K562 (cell line): ENCODE results near the gene DCTD. TPM values are rescaled to one million over a fixed set of nuclear protein-coding genes. Genes with fewer than 3 reads are reported as not detected.
A peak's percentile ranks its signal among the peaks of the same experiment; 100 is the strongest.

Experiments
- ATAC-seq: fragments of 200-7000 bp; cut with Tn5 transposase; 3 replicates; pipeline ENCODE4 v1.9.1; 2020; ENCODE audit warnings: moderate library complexity
- BruUV-seq: library from RNA; stranded (reverse); fragments of 400-500 nt; replicated peaks from 2 replicates; lab custom pipeline; 2021; lab: Mats Ljungman, UMichigan
- CTCF ChIA-PET: fragments of 300-600 bp; formaldehyde crosslinking; extraction: SDS; loops from one replicate; lab custom pipeline; 2021; ENCODE audit warnings: low intra/inter-chr PET ratio; lab: Yijun Ruan, JAX
- POLR2A ChIA-PET: fragments of 300-600, 350-650 bp; sonication (Branson Sonifier 250); formaldehyde crosslinking; extraction: SDS; loops from one replicate; lab custom pipeline; 2021; ENCODE audit warnings: antibody characterized with exemption, inconsistent platforms; lab: Yijun Ruan, JAX
- DNase-seq, 4 experiments: peaks; one replicate each; pipeline versions ENCODE4 v3.0.0 to v3.0.0-alpha.2; 2011 to 2018; ENCODE audit warnings: low spot score in 3 of 4, mixed read lengths in 3 of 4; ENCODE audit errors: extremely low read depth in 1 of 4
- FAIRE-seq: peaks from 2 replicates; lab custom pipeline; 2011; peaks lifted over from hg19 to GRCh38; lab: Jason Lieb, UNC
- H2AFZ ChIP-seq: 2 replicates; pipeline ENCODE4 v1.6.0; 2011; ENCODE audit warnings: low read depth, low read length, control low read depth, inconsistent platforms
- H3K27ac ChIP-seq: fragments of 200-600 bp; 3 replicates; pipeline ENCODE4 v1.8.0; 2011; ENCODE audit warnings: low read depth, mild to moderate bottlenecking, control low read depth, inconsistent platforms, low read length, moderate library complexity, mixed read lengths; ENCODE audit errors: extremely low read depth
- H3K27me3 ChIP-seq, 2 experiments: fragments of 300-600 bp in 1 of 2; 2 replicates in 1 of 2; 3 replicates in 1 of 2; pipeline versions ENCODE4 v1.6.0 to v1.8.0; 2011; ENCODE audit warnings: inconsistent platforms in 2 of 2, low read length in 2 of 2, mild to moderate bottlenecking in 1 of 2, mixed read lengths in 1 of 2, moderate library complexity in 1 of 2; ENCODE audit not compliant: control insufficient read depth in 2 of 2, insufficient read depth in 2 of 2
- H3K36me3 ChIP-seq: fragments of 300-600 bp; 3 replicates; pipeline ENCODE4 v1.8.0; 2011; ENCODE audit warnings: mild to moderate bottlenecking, low read length, inconsistent platforms; ENCODE audit not compliant: control insufficient read depth, insufficient read depth
- H3K4me1 ChIP-seq, 2 experiments: fragments of 200-600 bp in 1 of 2; replicated peaks in 1 of 2; 2 replicates in 1 of 2; 3 replicates in 1 of 2; pipeline versions ENCODE4 v1.5.1 to v1.8.0; 2011; ENCODE audit warnings: inconsistent platforms in 2 of 2, low read length in 2 of 2, mild to moderate bottlenecking in 1 of 2, mixed read lengths in 1 of 2, moderate library complexity in 1 of 2; ENCODE audit not compliant: control insufficient read depth in 2 of 2, insufficient read depth in 2 of 2
- H3K4me2 ChIP-seq: 2 replicates; pipeline ENCODE4 v1.6.1; 2011; ENCODE audit warnings: low read length, control low read depth, inconsistent platforms, mixed read lengths; ENCODE audit not compliant: insufficient read depth
- H3K4me3 ChIP-seq: fragments of 200-600 bp; sonication (generic), shearing (Covaris generic); 2 replicates; pipeline ENCODE4 v1.5.1; 2016; ENCODE audit warnings: control low read depth, inconsistent platforms
- H3K79me2 ChIP-seq: fragments of 200-600 bp; 3 replicates; pipeline ENCODE4 v1.8.0; 2011; ENCODE audit warnings: low read length, inconsistent platforms; ENCODE audit not compliant: control insufficient read depth, insufficient read depth
- H3K9ac ChIP-seq, 2 experiments: 2 replicates each; pipeline versions ENCODE4 v1.6.0 to v1.6.1; 2011; ENCODE audit warnings: low read depth in 2 of 2, low read length in 2 of 2, control low read depth in 1 of 2, inconsistent platforms in 1 of 2, mild to moderate bottlenecking in 1 of 2, mixed read lengths in 1 of 2; ENCODE audit not compliant: insufficient read depth in 1 of 2
- H3K9me1 ChIP-seq: one replicate; pipeline ENCODE4 v1.6.0; 2011; ENCODE audit warnings: inconsistent platforms, mild to moderate bottlenecking, low read length, moderate library complexity; ENCODE audit not compliant: control insufficient read depth, insufficient read depth
- H3K9me3 ChIP-seq: replicated peaks from 2 replicates; pipeline ENCODE4 v1.5.1; 2011; ENCODE audit warnings: low read depth, low read length, inconsistent platforms; ENCODE audit not compliant: control insufficient read depth, insufficient read depth
- H4K20me1 ChIP-seq: replicated peaks from 2 replicates; pipeline ENCODE4 v1.6.1; 2011; ENCODE audit warnings: low read length, inconsistent platforms, mixed read lengths; ENCODE audit not compliant: control insufficient read depth, insufficient read depth
- C11orf30 ChIP-seq: fragments of 450-650 bp; IDR thresholded peaks from 2 replicates; pipeline ENCODE4 v1.6.1; 2016; ENCODE audit warnings: low read depth, mild to moderate bottlenecking
- DMBX1 ChIP-seq: fragments of 250-450 bp; sonication (Bioruptor Pico); IDR thresholded peaks from 2 replicates; pipeline ENCODE4 v1.8.0; 2022; ENCODE audit warnings: inconsistent platforms, mild to moderate bottlenecking, moderate library complexity, borderline replicate concordance
- EHMT2 ChIP-seq: fragments of 450-650 bp; IDR thresholded peaks from 2 replicates; pipeline ENCODE4 v1.6.1; 2018; ENCODE audit warnings: antibody characterized with exemption
- FIP1L1 ChIP-seq: fragments of 200-400 bp; formaldehyde crosslinking; IDR thresholded peaks from 2 replicates; pipeline ENCODE4 v1.6.1; 2018; ENCODE audit warnings: mild to moderate bottlenecking, low read depth, low read length; ENCODE audit not compliant: poor library complexity, severe bottlenecking
- HDAC1 ChIP-seq, 2 experiments: fragments of 450-650 bp; IDR thresholded peaks; 2 replicates each; pipeline ENCODE4 v1.6.1; 2016 to 2017; ENCODE audit warnings: inconsistent platforms in 1 of 2, mild to moderate bottlenecking in 1 of 2, moderate library complexity in 1 of 2
- JUNB ChIP-seq: fragments of 450-650 bp; formaldehyde crosslinking; conservative IDR thresholded peaks from 2 replicates; pipeline ENCODE4 v1.4.0; 2020; ENCODE audit warnings: mild to moderate bottlenecking
- NRF1 ChIP-seq, 2 experiments: fragments of 450-650 bp; IDR thresholded peaks in 1 of 2; conservative IDR thresholded peaks in 1 of 2; 2 replicates each; pipeline ENCODE4 v1.6.1; 2014; ENCODE audit warnings: mild to moderate bottlenecking in 2 of 2
- ZNF316 ChIP-seq: fragments of 450-650 bp; IDR thresholded peaks from 2 replicates; pipeline ENCODE4 v1.6.1; 2016
- ZNF785 ChIP-seq: fragments of 250-450 bp; sonication (Bioruptor Pico); IDR thresholded peaks from 2 replicates; pipeline ENCODE4 v1.4.0; 2020; ENCODE audit warnings: mild to moderate bottlenecking
- ZNF79 ChIP-seq: fragments of 250-450 bp; sonication (Bioruptor Pico); IDR thresholded peaks from 2 replicates; pipeline ENCODE4 v1.4.0; 2020; ENCODE audit warnings: low read depth, mild to moderate bottlenecking, moderate library complexity
- WGBS: fragments of 100-300 bp; shearing (Covaris generic); methylation state at CpG from one replicate; pipeline ENCODE4 v1.1.6; 2016; ENCODE audit warnings: low coverage, mixed read lengths; ENCODE audit not compliant: insufficient coverage; ENCODE audit errors: missing lambda C conversion rate; 5-methylcytosine and 5-hydroxymethylcytosine counted together
- in situ Hi-C: fragments of 300-500 bp; cut with MboI; formaldehyde crosslinking; loops from 4 replicates; pipeline ENCODE4 v1.15.0; 2018; ENCODE audit warnings: inconsistent platforms, mixed read lengths
- intact Hi-C: fragments of 100-400 bp; cut with micrococcal nuclease; formaldehyde crosslinking; loops from 2 replicates; pipeline ENCODE4 v1.14.2; 2022
- polyA plus RNA-seq, 8 experiments: library from polyadenylated mRNA; depleted of rRNA in 4 of 8; stranded (reverse) in 5 of 8; unstranded in 3 of 8; fragments of >200 nt; fragmentation: Nextera tagmentation in 2 of 8; fragmentation: Illumina TruSeq in 1 of 8; extraction: Ambion mirVana in 2 of 8; extraction: Trizol in 1 of 8; gene quantifications; 2 replicates each; pipeline versions ENCODE4 v1.2.1 to v1.2.3, GENCODE V29; 2011 to 2014; ENCODE audit warnings: inconsistent platforms in 1 of 8, missing spikeins in 1 of 8
- total RNA-seq, 7 experiments: library from RNA; depleted of rRNA in 6 of 7; stranded (reverse); fragments of >200 nt in 6 of 7; fragmentation: Illumina TruSeq in 2 of 7; extraction: Trizol in 2 of 7; gene quantifications; 2 replicates each; pipeline versions ENCODE4 v1.2.1 to v1.2.3, GENCODE V29; 2011 to 2021; ENCODE audit warnings: low replicate concordance in 1 of 7
- TF ChIP-seq, protein P1 (sequence below): IDR thresholded peaks from 2 replicates; pipeline ENCODE4 v1.6.1; 2014; ENCODE audit warnings: antibody characterized with exemption
- TF ChIP-seq, protein P2 (sequence below): fragments of 450-650 bp; IDR thresholded peaks from 2 replicates; pipeline ENCODE4 v1.6.1; 2014; ENCODE audit warnings: low read depth, mild to moderate bottlenecking, moderate library complexity, borderline replicate concordance

The DCTD gene
- total and polyA plus RNA-seq, 9 of the 15 experiments (the other 6 are each of a cell fraction or from before 2014, with no cell fraction given) = 38.7 to 114 (median 76.5) TPM

DNA sequence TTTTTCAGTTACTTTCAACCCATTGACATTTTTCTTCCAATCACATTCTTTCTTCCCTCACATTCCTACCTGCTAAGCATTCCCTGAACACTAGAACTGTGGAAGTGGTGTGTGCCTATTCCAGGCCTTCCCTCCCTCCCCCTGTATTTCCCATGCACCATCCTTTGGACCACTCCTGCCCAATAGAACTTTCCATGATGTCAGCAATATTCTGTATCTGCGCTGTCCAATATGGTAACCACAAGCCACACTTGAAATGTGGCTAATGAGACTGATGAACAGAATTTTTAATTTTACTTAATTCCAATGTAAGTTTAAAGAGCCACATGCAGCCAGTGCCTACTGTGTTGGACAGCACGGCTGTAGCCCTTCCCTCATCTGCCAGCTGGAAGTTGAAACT is 57.5 kb downstream of the DCTD start:
- H3K36me3 ChIP-seq = no peaks in the 10 kb centered on the region
- no peak overlapping the region for H2AFZ ChIP-seq
- H3K27me3 ChIP-seq = peaks cover 26 to 72% of the 10 kb centered on the region in 2 experiments
- POLR2A ChIA-PET = no interaction called here
- H3K9me1 ChIP-seq = no peaks in the 10 kb centered on the region
- H4K20me1 ChIP-seq = no peaks in the 10 kb centered on the region
- H3K9ac ChIP-seq = no peak overlapping the region
- intact Hi-C loops (no loop called here), in situ Hi-C loops (no loop called here)
- CTCF ChIA-PET = no interaction called here
- peaks cover 0 to 9% of the 10 kb centered on the region in 2 experiments; a peak in 2 of 5 replicates for H3K4me1 ChIP-seq
- no peak overlapping the region for H3K4me2 ChIP-seq
- peaks cover 2% of the 10 kb centered on the region; the same call in 1 of the 2 replicates for H3K9me3 ChIP-seq
- no TSS peak for BruUV-seq
- H3K27ac ChIP-seq = no peak overlapping the region
- ATAC-seq = no peak
- no peak for DNase-seq
- TF ChIP-seq FIP1L1 (no peak), C11orf30 (peak; percentile 29; the same call in 1 of the 2 replicates), HDAC1 (IDR thresholded peaks at IDR 0.05) (no peak), NRF1 (conservative IDR thresholded peaks at IDR 0.05 in 1 of 2, IDR thresholded peaks at IDR 0.05 in 1 of 2) (no peak), ZNF79 (CRISPR knock-in tag) (no peak), ZNF785 (no peak), EHMT2 (no peak), ZNF316 (peak; percentile 68), JUNB (CRISPR knock-in tag) (no peak), DMBX1 (CRISPR knock-in tag) (no peak)
- TF ChIP-seq, protein P1, sequence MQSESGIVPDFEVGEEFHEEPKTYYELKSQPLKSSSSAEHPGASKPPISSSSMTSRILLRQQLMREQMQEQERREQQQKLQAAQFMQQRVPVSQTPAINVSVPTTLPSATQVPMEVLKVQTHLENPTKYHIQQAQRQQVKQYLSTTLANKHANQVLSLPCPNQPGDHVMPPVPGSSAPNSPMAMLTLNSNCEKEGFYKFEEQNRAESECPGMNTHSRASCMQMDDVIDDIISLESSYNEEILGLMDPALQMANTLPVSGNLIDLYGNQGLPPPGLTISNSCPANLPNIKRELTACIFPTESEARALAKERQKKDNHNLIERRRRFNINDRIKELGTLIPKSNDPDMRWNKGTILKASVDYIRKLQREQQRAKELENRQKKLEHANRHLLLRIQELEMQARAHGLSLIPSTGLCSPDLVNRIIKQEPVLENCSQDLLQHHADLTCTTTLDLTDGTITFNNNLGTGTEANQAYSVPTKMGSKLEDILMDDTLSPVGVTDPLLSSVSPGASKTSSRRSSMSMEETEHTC = no peak
- TF ChIP-seq, protein P2, sequence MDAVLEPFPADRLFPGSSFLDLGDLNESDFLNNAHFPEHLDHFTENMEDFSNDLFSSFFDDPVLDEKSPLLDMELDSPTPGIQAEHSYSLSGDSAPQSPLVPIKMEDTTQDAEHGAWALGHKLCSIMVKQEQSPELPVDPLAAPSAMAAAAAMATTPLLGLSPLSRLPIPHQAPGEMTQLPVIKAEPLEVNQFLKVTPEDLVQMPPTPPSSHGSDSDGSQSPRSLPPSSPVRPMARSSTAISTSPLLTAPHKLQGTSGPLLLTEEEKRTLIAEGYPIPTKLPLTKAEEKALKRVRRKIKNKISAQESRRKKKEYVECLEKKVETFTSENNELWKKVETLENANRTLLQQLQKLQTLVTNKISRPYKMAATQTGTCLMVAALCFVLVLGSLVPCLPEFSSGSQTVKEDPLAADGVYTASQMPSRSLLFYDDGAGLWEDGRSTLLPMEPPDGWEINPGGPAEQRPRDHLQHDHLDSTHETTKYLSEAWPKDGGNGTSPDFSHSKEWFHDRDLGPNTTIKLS = no peak
- 5% methylated on average over 2 of the region's 2 CpGs for WGBS
- no peaks in the 10 kb centered on the region for H3K79me2 ChIP-seq
- H3K4me3 ChIP-seq = no peak overlapping the region
- no peak for FAIRE-seq
